ENCODE data around the gene AK9. TPM values are rescaled to one million over a fixed set of nuclear protein-coding genes. Genes with fewer than 3 reads are reported as not detected.

The AK9 gene
- total and polyA plus RNA-seq, 10 of the 15 experiments (the other 5 are each of a cell fraction or from before 2014, with no cell fraction given) = 2.1 to 7.4 (median 4.2) TPM

DNA sequence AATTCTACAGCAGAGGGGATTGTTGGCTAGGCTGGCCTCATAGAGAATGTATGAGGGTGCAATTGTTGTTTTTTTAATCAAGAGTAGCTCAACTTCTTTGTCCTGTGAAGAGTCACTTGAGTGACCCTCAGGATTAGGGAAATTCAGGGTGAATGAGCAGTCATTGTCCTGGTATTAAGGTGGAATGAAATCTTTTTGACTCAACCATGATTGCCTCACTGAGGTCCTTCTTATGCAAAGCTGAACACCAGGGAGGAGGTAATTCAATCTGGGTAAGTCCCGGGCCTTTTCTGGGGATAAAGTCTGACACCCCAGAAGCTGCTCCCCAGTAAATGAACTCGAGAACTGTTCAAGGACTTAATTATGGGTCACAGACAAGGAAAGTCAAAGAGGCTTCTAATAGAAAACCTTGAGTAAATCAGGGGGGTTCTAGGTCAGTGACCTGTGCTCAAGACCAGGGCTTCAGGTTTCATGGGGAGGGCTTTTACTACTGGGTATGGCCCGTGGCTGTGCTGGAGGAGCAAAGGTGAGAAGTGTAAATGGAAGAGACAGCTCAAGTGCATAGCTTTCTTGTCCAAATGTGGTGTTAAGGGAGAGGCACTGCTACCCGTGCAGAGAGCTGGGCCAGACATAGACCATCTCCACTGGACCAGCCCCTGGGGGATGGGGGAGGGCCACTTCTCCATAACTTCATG lies 182.7 kb downstream of the AK9 start:
- BruUV-seq (replicated peaks) = no TSS peak
- no peaks in the 10 kb centered on the region for H4K20me1 ChIP-seq (ENCODE audit: control insufficient read depth, insufficient read depth)
- TF ChIP-seq YBX1 (IDR thresholded peaks at IDR 0.05) (no peak), TARDBP (IDR thresholded peaks at IDR 0.05; ENCODE audit: borderline replicate concordance) (no peak), NRF1 (conservative IDR thresholded peaks at IDR 0.05; ENCODE audit: low read depth, low read length) (no peak), POU2F2 (IDR thresholded peaks at IDR 0.05; ENCODE audit: borderline replicate concordance, low read depth, low read length) (no peak), NR2F1 (conservative IDR thresholded peaks at IDR 0.05) (no peak), RFX5 (IDR thresholded peaks at IDR 0.05; ENCODE audit: low read depth, low read length) (no peak), CBX5 (IDR thresholded peaks at IDR 0.05; ENCODE audit: low read depth) (no peak), EZH2 (IDR thresholded peaks at IDR 0.05; ENCODE audit: borderline replicate concordance, control insufficient read depth, low read depth, low read length) (no peak), ZBED1 (IDR thresholded peaks at IDR 0.05; ENCODE audit: borderline replicate concordance) (no peak), SP1 (IDR thresholded peaks at IDR 0.05; ENCODE audit: low read depth, low read length) (no peak), TCF12 (IDR thresholded peaks at IDR 0.05; ENCODE audit: low read depth, low read length) (no peak)
- no peak overlapping the region for H3K4me3 ChIP-seq
- ChIA-PET SMC1A (ENCODE audit: uncharacterized antibody, unreplicated experiment) (interaction anchor here (0.7 to 1.6 kb wide), 2 partner anchors 9 to 44 kb away, joined by 3 read pairs; no protein-coding TSS in a partner anchor), POLR2A (interaction anchor here (0.7 to 0.9 kb wide), 3 partner anchors 10 to 20 kb away, joined by 3 to 6 read pairs (median 3); no protein-coding TSS in a partner anchor), CTCF (no interaction called here), RAD21 (ENCODE audit: unreplicated experiment) (no interaction called here)
- no peaks in the 10 kb centered on the region for H3K4me1 ChIP-seq (ENCODE audit: control insufficient read depth, insufficient read depth, low read length)
- no peaks in the 10 kb centered on the region for H3K79me2 ChIP-seq (ENCODE audit: control insufficient read depth, insufficient read depth, low read length)
- H2AFZ ChIP-seq (ENCODE audit: control insufficient read depth, low read depth, low read length) = no peak overlapping the region
- DNase-seq (ENCODE audit: low read depth, low spot score) = no peak
- no peak overlapping the region for H3K4me2 ChIP-seq (ENCODE audit: control insufficient read depth, insufficient read depth)
- in situ Hi-C loops (cut with MboI) (no loop called here), intact Hi-C loops (cut with micrococcal nuclease; ENCODE audit: unreplicated experiment) (no loop called here)
- no peaks in the 10 kb centered on the region; a peak in 1 of 4 replicates for H3K27me3 ChIP-seq (replicated peaks in 1 of 2; ENCODE audit: control insufficient read depth in 2 of 2, insufficient read depth in 2 of 2, low read length in 1 of 2)
- no peak overlapping the region for H3K9ac ChIP-seq (ENCODE audit: control insufficient read depth, insufficient read depth, low read length)
- no peak for FAIRE-seq
- WGBS (ENCODE audit: insufficient coverage, insufficient replicate concordance, low lambda C conversion rate, missing lambda C conversion rate) = 43% methylated on average over 4 of the region's 4 CpGs
- H3K9me3 ChIP-seq (replicated peaks; ENCODE audit: control insufficient read depth, insufficient read depth, low read length) = no peaks in the 10 kb centered on the region; the same call in 2 of the 3 replicates
- H3K27ac ChIP-seq (ENCODE audit: control insufficient read depth, insufficient read depth) = no peak overlapping the region
- no peak for ATAC-seq
- H3K36me3 ChIP-seq (ENCODE audit: control insufficient read depth in 2 of 2, insufficient read depth in 2 of 2, low read length in 1 of 2) = no peaks in the 10 kb centered on the region

All from GM12878 (cell line).